NCI-H748 treated with DMSO at 0.1 percent for 48 hours (cell line): ENCODE results near the gene UBN2.

ENCODE experiments used
- DNase-seq: peaks from one replicate; lab custom pipeline; 2025; lab: John Stamatoyannopoulos, UW

The UBN2 gene

GRCh38 chr7:139351027-139351426, 120.0 kb downstream of the UBN2 start:
- no peak for DNase-seq

DNA sequence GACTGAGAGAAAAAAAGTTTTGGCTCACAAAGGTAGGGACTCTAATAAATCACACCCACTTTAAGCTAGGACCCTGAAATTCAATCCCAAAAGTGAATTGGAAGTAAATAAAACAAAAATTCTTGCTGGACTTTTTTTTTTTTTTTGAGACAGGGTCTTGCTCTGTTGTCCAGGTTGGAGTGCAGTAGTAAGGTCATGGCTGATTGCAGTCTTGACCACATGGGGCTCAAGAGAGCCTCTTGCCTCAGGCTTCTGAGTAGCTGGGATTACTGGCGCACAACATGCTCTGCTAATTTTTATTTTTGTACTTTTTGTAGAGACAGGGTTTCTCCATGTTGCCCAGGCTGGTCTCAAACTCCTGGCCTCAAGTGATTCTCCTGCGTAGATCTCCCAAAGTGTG, 123.7 kb downstream of the UBN2 start:
- no peak for DNase-seq

DNA sequence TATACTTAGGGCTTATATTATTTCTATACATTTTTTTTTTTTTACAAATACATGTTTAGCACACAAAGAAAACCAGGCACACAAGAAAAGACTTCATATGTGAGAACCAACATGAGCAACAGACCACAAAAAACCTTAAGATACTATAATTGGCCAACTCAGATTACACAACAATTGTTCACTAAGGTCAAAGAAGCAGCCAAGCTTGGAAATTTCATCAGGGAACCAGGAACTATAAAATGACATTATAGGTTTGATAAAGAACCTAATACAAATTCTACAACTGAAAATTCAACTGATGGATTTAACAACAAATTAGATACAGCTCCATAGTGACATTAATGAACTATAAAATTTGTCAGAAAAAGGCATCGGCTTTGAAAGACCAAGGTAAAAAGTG, 124.3 kb downstream of the UBN2 start:
- no peak for DNase-seq
